Lower lobe of right lung (tissue), 2 donors: ENCODE data around the gene KCNJ12. TPM values are rescaled to one million over a fixed set of nuclear protein-coding genes. Genes with fewer than 3 reads are reported as not detected.

Experiments
- ATAC-seq, 2 donors: fragments of 200-7000 bp; cut with Tn5 transposase; one replicate each; pipeline ENCODE4 v1.9.1; 2020 to 2022; ENCODE audit warnings: mild to moderate bottlenecking in 2 of 2, moderate library complexity in 2 of 2
- DNase-seq: peaks from one replicate; pipeline ENCODE4 v3.0.0-alpha.2; 2020
- H3K27ac ChIP-seq: fragments of 200-600 bp; one replicate; pipeline ENCODE4 v1.8.0; 2022
- H3K27me3 ChIP-seq: fragments of 200-600 bp; one replicate; pipeline ENCODE4 v1.8.0; 2022; ENCODE audit warnings: low read depth
- H3K36me3 ChIP-seq: fragments of 200-600 bp; one replicate; pipeline ENCODE4 v1.8.0; 2022; ENCODE audit warnings: mild to moderate bottlenecking
- H3K4me1 ChIP-seq: fragments of 200-600 bp; one replicate; pipeline ENCODE4 v1.8.0; 2022
- H3K4me3 ChIP-seq: fragments of 200-600 bp; one replicate; pipeline ENCODE4 v1.8.0; 2022; ENCODE audit warnings: mild to moderate bottlenecking
- H3K9me3 ChIP-seq: fragments of 200-600 bp; one replicate; pipeline ENCODE4 v1.8.0; 2022
- intact Hi-C: fragments of 100-400 bp; cut with DNase I; formaldehyde crosslinking; loops from one replicate; pipeline ENCODE4 v1.11.0; 2022
- total RNA-seq: library from RNA; stranded (reverse); fragmentation: NEBNext Ultra II Directional; extraction: Animal tissue kit (Norgen Biotek cat#: 25700); gene quantifications from one replicate; pipeline ENCODE4 v1.2.1, GENCODE V29; 2021
- TF ChIP-seq, protein P1 (sequence below): fragments of 200-600 bp; IDR thresholded peaks from one replicate; pipeline ENCODE4 v1.8.0; 2022; ENCODE audit warnings: antibody characterized with exemption, mild to moderate bottlenecking
- donor health status: DM: no; HTN: yes; CAD: no; lungs with severe emphysema.

Gene KCNJ12
- total RNA-seq, 1 donor from 2014 or later: 1.9 TPM

- no peak for ATAC-seq
- DNase-seq: peak; percentile 28
- TF ChIP-seq, protein P1, sequence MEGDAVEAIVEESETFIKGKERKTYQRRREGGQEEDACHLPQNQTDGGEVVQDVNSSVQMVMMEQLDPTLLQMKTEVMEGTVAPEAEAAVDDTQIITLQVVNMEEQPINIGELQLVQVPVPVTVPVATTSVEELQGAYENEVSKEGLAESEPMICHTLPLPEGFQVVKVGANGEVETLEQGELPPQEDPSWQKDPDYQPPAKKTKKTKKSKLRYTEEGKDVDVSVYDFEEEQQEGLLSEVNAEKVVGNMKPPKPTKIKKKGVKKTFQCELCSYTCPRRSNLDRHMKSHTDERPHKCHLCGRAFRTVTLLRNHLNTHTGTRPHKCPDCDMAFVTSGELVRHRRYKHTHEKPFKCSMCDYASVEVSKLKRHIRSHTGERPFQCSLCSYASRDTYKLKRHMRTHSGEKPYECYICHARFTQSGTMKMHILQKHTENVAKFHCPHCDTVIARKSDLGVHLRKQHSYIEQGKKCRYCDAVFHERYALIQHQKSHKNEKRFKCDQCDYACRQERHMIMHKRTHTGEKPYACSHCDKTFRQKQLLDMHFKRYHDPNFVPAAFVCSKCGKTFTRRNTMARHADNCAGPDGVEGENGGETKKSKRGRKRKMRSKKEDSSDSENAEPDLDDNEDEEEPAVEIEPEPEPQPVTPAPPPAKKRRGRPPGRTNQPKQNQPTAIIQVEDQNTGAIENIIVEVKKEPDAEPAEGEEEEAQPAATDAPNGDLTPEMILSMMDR: no peak
- no peaks in the 10 kb centered on the region for H3K27me3 ChIP-seq
- intact Hi-C loops: no loop called here
- no peaks in the 10 kb centered on the region for H3K4me1 ChIP-seq
- H3K4me3 ChIP-seq: no peak overlapping the region
- H3K36me3 ChIP-seq: no peaks in the 10 kb centered on the region
- H3K9me3 ChIP-seq: no peaks in the 10 kb centered on the region
- H3K27ac ChIP-seq: no peak overlapping the region
Measured at GRCh38 chr17:21351366-21352065, 24.6 kb upstream of the KCNJ12 start.

DNA sequence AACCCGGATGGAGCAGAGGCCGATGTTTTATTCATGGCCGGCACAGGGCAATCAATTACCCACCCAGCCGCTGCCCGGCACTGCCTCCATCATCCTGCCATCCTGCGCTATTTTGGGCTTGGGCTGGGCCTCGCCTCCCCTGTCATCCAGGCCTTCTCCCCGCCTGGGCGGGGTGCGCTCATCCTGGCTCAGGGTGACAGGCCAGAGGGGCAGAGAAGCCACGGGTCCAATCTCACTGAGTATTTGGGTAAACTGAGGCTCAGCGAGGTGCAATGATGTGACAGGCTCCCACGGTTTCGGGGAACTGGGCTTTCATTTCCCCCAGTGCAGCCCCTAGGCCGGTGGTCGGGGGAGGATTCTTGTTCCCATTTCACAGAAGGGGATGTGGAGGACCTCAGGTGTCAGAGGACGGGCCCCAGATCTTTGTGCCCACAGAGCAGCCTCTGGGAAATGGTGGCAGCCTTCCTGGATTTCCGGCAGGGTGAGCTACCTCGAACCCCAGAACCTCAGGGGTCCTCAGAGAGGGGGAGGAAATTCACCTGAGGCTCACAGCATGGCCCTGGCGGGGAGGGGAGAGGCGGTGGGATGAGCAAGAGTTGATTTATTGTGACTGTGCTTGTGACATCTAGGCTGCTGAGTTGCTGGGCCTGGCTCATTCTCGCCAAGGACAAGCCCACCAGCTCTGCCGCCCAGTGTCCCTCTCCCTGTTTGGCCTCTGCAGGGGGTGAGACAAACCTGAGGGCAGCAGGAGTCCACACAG, 23.8 kb upstream of the KCNJ12 start:
- no peak overlapping the region for H3K4me3 ChIP-seq
- peak; percentile 23 for DNase-seq
- H3K27ac ChIP-seq: no peak overlapping the region
- H3K27me3 ChIP-seq: no peaks in the 10 kb centered on the region
- no peaks in the 10 kb centered on the region for H3K9me3 ChIP-seq
- H3K36me3 ChIP-seq: no peaks in the 10 kb centered on the region
- TF ChIP-seq, protein P1: no peak
- H3K4me1 ChIP-seq: no peaks in the 10 kb centered on the region
- intact Hi-C loops: no loop called here
- ATAC-seq: no peak

DNA sequence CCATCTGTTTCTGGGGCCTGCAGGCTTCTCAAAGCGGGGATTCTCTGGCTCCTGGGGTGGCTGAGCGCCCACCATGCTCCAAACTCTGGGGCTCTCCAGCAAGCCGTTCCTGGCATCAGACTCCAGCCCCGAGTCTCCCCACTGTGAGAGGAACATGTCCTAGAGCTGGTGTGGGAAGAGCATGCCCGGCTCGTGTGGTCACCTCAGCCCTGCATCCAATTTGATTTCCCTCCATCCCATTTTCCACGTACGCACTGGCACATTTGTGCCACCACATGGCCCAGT, 23.2 kb upstream of the KCNJ12 start:
- Histone ChIP-seq H3K36me3 (no peaks in the 10 kb centered on the region), H3K27me3 (no peaks in the 10 kb centered on the region), H3K4me3 (no peak overlapping the region), H3K27ac (no peak overlapping the region), H3K9me3 (no peaks in the 10 kb centered on the region), H3K4me1 (no peaks in the 10 kb centered on the region)
- DNase-seq (no peak), ATAC-seq (no peak)
- TF ChIP-seq, protein P1: no peak
- intact Hi-C loops: no loop called here

- H3K27me3 ChIP-seq: no peaks in the 10 kb centered on the region
- no peak overlapping the region for H3K27ac ChIP-seq
- intact Hi-C loops: no loop called here
- ATAC-seq (no peak), DNase-seq (peak; percentile 14)
- no peaks in the 10 kb centered on the region for H3K9me3 ChIP-seq
- no peaks in the 10 kb centered on the region for H3K4me1 ChIP-seq
- no peaks in the 10 kb centered on the region for H3K36me3 ChIP-seq
- TF ChIP-seq, protein P1: no peak
- no peak overlapping the region for H3K4me3 ChIP-seq
Measured at GRCh38 chr17:21353326-21354010, 22.7 kb upstream of the KCNJ12 start.

GRCh38 chr17:21354796-21355385, 21.3 kb upstream of the KCNJ12 start:
- H3K4me3 ChIP-seq: no peak overlapping the region
- TF ChIP-seq, protein P1: no peak
- intact Hi-C loops: no loop called here
- H3K9me3 ChIP-seq: no peaks in the 10 kb centered on the region
- no peaks in the 10 kb centered on the region for H3K27me3 ChIP-seq
- no peak overlapping the region for H3K27ac ChIP-seq
- peaks cover 12% of the 10 kb centered on the region for H3K4me1 ChIP-seq
- ATAC-seq (no peak), DNase-seq (peak; percentile 18)
- H3K36me3 ChIP-seq: no peaks in the 10 kb centered on the region
